ENCODE data around the gene VPS37C. TPM values are rescaled to one million over a fixed set of nuclear protein-coding genes. Genes with fewer than 3 reads are reported as not detected.

The VPS37C gene
- polyA plus RNA-seq, 1 of the 3 experiments (the other 2 are of a cell fraction), result 15.2 TPM

GRCh38 chr11:61155741-61156140 lies 5.5 kb downstream of the VPS37C start:
- Histone ChIP-seq H4K20me1 (ENCODE audit: insufficient read depth) (0 out of 2 replicates have a peak, but pooled peaks cover 3% of the 10 kb centered on the region), H2AFZ (ENCODE audit: low read depth) (no peak overlapping the region), H3F3A (replicated peaks; ENCODE audit: insufficient read depth) (peaks cover 19% of the 10 kb centered on the region), H3K4me1 (ENCODE audit: control insufficient read depth in 1 of 2, insufficient read depth in 2 of 2, low read depth in 1 of 2, low read length in 1 of 2) (peaks cover 8 to 15% of the 10 kb centered on the region in 2 experiments; a peak in 2 of 4 replicates), H3K27me3 (ENCODE audit: insufficient read depth) (no peaks in the 10 kb centered on the region), H3K9ac (no peak overlapping the region), H3K9me3 (peaks cover 21% of the 10 kb centered on the region), H3K4me2 (no peak overlapping the region), H3K36me3 (replicated peaks in 1 of 2; ENCODE audit: control insufficient read depth in 1 of 2, insufficient read depth in 2 of 2, low read length in 1 of 2) (peaks cover 0 to 34% of the 10 kb centered on the region in 2 experiments), H3K79me2 (ENCODE audit: insufficient read depth) (peaks cover 98% of the 10 kb centered on the region), H3K9me2 (no peaks in the 10 kb centered on the region), H3K27ac (ENCODE audit: low read depth in 2 of 2, low read length in 1 of 2) (no peak overlapping the region), H3K4me3 (ENCODE audit: low read depth in 2 of 2, low read length in 1 of 2) (no peak overlapping the region)
- 95% methylated on average over 5 of the region's 5 CpGs for WGBS (ENCODE audit: low lambda C conversion rate)
- TF ChIP-seq NFIC (IDR thresholded peaks at IDR 0.05; ENCODE audit: borderline replicate concordance) (no peak), RAD21 (IDR thresholded peaks at IDR 0.05; ENCODE audit: low read length) (no peak), TCF12 (IDR thresholded peaks at IDR 0.05) (no peak), ZBTB33 (IDR thresholded peaks at IDR 0.05; ENCODE audit: borderline replicate concordance, low read depth) (no peak), ELF1 (IDR thresholded peaks at IDR 0.05) (no peak), NRF1 (IDR thresholded peaks at IDR 0.05; ENCODE audit: low read depth, low read length) (no peak), EP300 (IDR thresholded peaks at IDR 0.05; ENCODE audit: borderline replicate concordance in 1 of 2, low read depth in 1 of 2, low read length in 1 of 2) (no peak), POLR2AphosphoS5 (IDR thresholded peaks at IDR 0.05; ENCODE audit: low read depth, low read length) (no peak), GATA2 (CRISPR knock-in tag; IDR thresholded peaks at IDR 0.05) (no peak), FOXM1 (IDR thresholded peaks at IDR 0.05; ENCODE audit: low read depth) (no peak), YY1 (IDR thresholded peaks at IDR 0.05; ENCODE audit: low read depth) (no peak)
- POLR2A ChIA-PET, result no interaction called here
- no peak for DNase-seq
- CTCF ChIA-PET, result no interaction called here

GRCh38 chr11:61155312-61155711 lies 5.9 kb downstream of the VPS37C start:
- Histone ChIP-seq H3K27ac (ENCODE audit: low read depth in 2 of 2, low read length in 1 of 2) (no peak overlapping the region), H4K20me1 (ENCODE audit: insufficient read depth) (0 out of 2 replicates have a peak, but pooled peaks cover 3% of the 10 kb centered on the region), H2AFZ (ENCODE audit: low read depth) (no peak overlapping the region), H3K4me2 (no peak overlapping the region), H3K4me3 (ENCODE audit: low read depth in 2 of 2, low read length in 1 of 2) (no peak overlapping the region), H3K36me3 (replicated peaks in 1 of 2; ENCODE audit: control insufficient read depth in 1 of 2, insufficient read depth in 2 of 2, low read length in 1 of 2) (peaks cover 0 to 34% of the 10 kb centered on the region in 2 experiments), H3K9ac (no peak overlapping the region), H3K4me1 (ENCODE audit: control insufficient read depth in 1 of 2, insufficient read depth in 2 of 2, low read depth in 1 of 2, low read length in 1 of 2) (peaks cover 8 to 15% of the 10 kb centered on the region in 2 experiments; a peak in 2 of 4 replicates), H3K79me2 (ENCODE audit: insufficient read depth) (peaks cover 98% of the 10 kb centered on the region), H3F3A (replicated peaks; ENCODE audit: insufficient read depth) (peaks cover 15% of the 10 kb centered on the region), H3K27me3 (ENCODE audit: insufficient read depth) (no peaks in the 10 kb centered on the region), H3K9me2 (no peaks in the 10 kb centered on the region), H3K9me3 (peaks cover 21% of the 10 kb centered on the region)
- POLR2A ChIA-PET, result no interaction called here
- WGBS (ENCODE audit: low lambda C conversion rate), result 95% methylated on average over 1 of the region's 1 CpG
- DNase-seq, result no peak
- CTCF ChIA-PET, result no interaction called here
- TF ChIP-seq EZH2phosphoT487 (IDR thresholded peaks at IDR 0.05; ENCODE audit: borderline replicate concordance, low read depth) (no peak), RCOR1 (IDR thresholded peaks at IDR 0.05; ENCODE audit: low read length) (no peak), USF1 (IDR thresholded peaks at IDR 0.05; ENCODE audit: borderline replicate concordance, low read depth) (no peak), MEF2A (IDR thresholded peaks at IDR 0.05; ENCODE audit: borderline replicate concordance, low read depth) (no peak), RFX5 (IDR thresholded peaks at IDR 0.05; ENCODE audit: low read length) (no peak), CHD2 (IDR thresholded peaks at IDR 0.05; ENCODE audit: low read length, partially characterized antibody) (no peak), PBX3 (IDR thresholded peaks at IDR 0.05) (no peak), RAD21 (IDR thresholded peaks at IDR 0.05; ENCODE audit: low read length) (no peak), USF2 (IDR thresholded peaks at IDR 0.05; ENCODE audit: borderline replicate concordance, low read depth, low read length) (no peak), JUND (IDR thresholded peaks at IDR 0.05) (no peak), TCF12 (IDR thresholded peaks at IDR 0.05) (no peak), RXRA (IDR thresholded peaks at IDR 0.05; ENCODE audit: borderline replicate concordance, low read depth) (no peak), FOXM1 (IDR thresholded peaks at IDR 0.05; ENCODE audit: low read depth) (no peak), CTCF (IDR thresholded peaks at IDR 0.05) (no peak)
